Measurements from ENCODE around the gene RIC1. TPM values are rescaled to one million over a fixed set of nuclear protein-coding genes. Genes with fewer than 3 reads are reported as not detected.

The RIC1 gene
- total and polyA plus RNA-seq, 2 of the 8 experiments (the other 6 are each of a cell fraction or from before 2014, with no cell fraction given), result 10.7 to 24.5 TPM

- Histone ChIP-seq H2BK20ac (ENCODE audit: low read length) (no peak overlapping the region), H2BK120ac (replicated peaks; ENCODE audit: low read depth, low read length) (no peak overlapping the region), H3K79me2 (ENCODE audit: control insufficient read depth in 1 of 2, insufficient read depth in 2 of 2, low read length in 2 of 2) (no peaks in the 10 kb centered on the region), H3K79me1 (ENCODE audit: low read depth, low read length) (no peaks in the 10 kb centered on the region), H3K4me2 (ENCODE audit: insufficient read depth in 1 of 2, low read depth in 2 of 2, low read length in 2 of 2) (no peak overlapping the region), H2BK12ac (ENCODE audit: low read depth, low read length) (no peak overlapping the region), H3K4me3 (ENCODE audit: extremely low read depth in 1 of 4, insufficient read depth in 2 of 4, low read depth in 3 of 4, low read length in 4 of 4) (no peak overlapping the region), H3K4me1 (replicated peaks in 1 of 4; ENCODE audit: control insufficient read depth in 3 of 4, insufficient read depth in 4 of 4, low read length in 3 of 4) (no peaks in the 10 kb centered on the region), H4K20me1 (replicated peaks in 1 of 2; ENCODE audit: control insufficient read depth in 1 of 2, insufficient read depth in 2 of 2, low read length in 2 of 2) (no peaks in the 10 kb centered on the region), H3K18ac (ENCODE audit: extremely low read depth, low read length) (no peak overlapping the region), H3K27me3 (replicated peaks in 1 of 4; ENCODE audit: control insufficient read depth in 3 of 4, extremely low read depth in 1 of 4, insufficient read depth in 3 of 4, low read length in 3 of 4) (no peaks in the 10 kb centered on the region), H2BK5ac (ENCODE audit: low read depth, low read length) (no peak overlapping the region), H3K14ac (ENCODE audit: insufficient read length) (no peak overlapping the region), H3K23ac (ENCODE audit: insufficient read length) (no peak overlapping the region), H2AFZ (ENCODE audit: low read length) (no peak overlapping the region), H3K23me2 (ENCODE audit: low read depth, low read length) (no peaks in the 10 kb centered on the region), H2BK15ac (ENCODE audit: low read length) (no peak overlapping the region), H2AK5ac (ENCODE audit: low read depth, low read length) (no peak overlapping the region), H3K56ac (replicated peaks; ENCODE audit: insufficient read length, low read depth, low read length) (no peak overlapping the region), H3K9ac (replicated peaks in 1 of 4; ENCODE audit: extremely low read depth in 1 of 4, low read depth in 3 of 4, low read length in 3 of 4) (no peak overlapping the region), H3K36me3 (ENCODE audit: control insufficient read depth in 2 of 4, insufficient read depth in 4 of 4, low read length in 3 of 4) (peaks cover 0 to 19% (median 5%) of the 10 kb centered on the region in 4 experiments; a peak in 4 of 8 replicates), H3K4ac (replicated peaks; ENCODE audit: insufficient read length, low read depth, low read length) (no peak overlapping the region), H4K8ac (ENCODE audit: extremely low read depth, insufficient read depth, low read length) (no peak overlapping the region), H3K27ac (ENCODE audit: low read depth, low read length) (no peak overlapping the region), H4K91ac (replicated peaks; ENCODE audit: insufficient read length, low read length) (no peak overlapping the region), H3K9me3 (ENCODE audit: insufficient read depth in 2 of 2, low read depth in 1 of 2, low read length in 1 of 2) (no peaks in the 10 kb centered on the region), H4K5ac (ENCODE audit: insufficient read length, low read depth, low read length) (no peak overlapping the region)
- FAIRE-seq (no peak), DNase-seq (ENCODE audit: low read depth in 1 of 2, low spot score in 2 of 2) (no peak)
- 94% methylated on average over 4 of the region's 4 CpGs; no CpG with 5 or more reads in 1 of the 2 experiments for WGBS, 2 experiments (ENCODE audit: extremely low coverage in 1 of 2, insufficient coverage in 1 of 2, insufficient read length in 1 of 2, insufficient replicate concordance in 2 of 2, low coverage in 1 of 2, low lambda C conversion rate in 2 of 2, missing lambda C conversion rate in 1 of 2)
- CTCF ChIA-PET (ENCODE audit: partially characterized antibody), result interaction anchor here (0.7 kb wide), 1 partner anchor 15 kb away, joined by 3 read pairs; no protein-coding TSS in a partner anchor
- POLR2A ChIA-PET (ENCODE audit: partially characterized antibody), result no interaction called here
- no peak for TF ChIP-seq POLR2A (IDR thresholded peaks at IDR 0.05; ENCODE audit: control extremely low read depth in 1 of 2, low read depth in 2 of 2, low read length in 2 of 2)
- no peak for TF ChIP-seq POLR2AphosphoS5 (IDR thresholded peaks at IDR 0.05; ENCODE audit: low read depth, low read length)
- TF ChIP-seq CHD2 (IDR thresholded peaks at IDR 0.05; ENCODE audit: low read length), result no peak
- no peak for TF ChIP-seq E2F6 (IDR thresholded peaks at IDR 0.05)
- no peak for TF ChIP-seq MAX (IDR thresholded peaks at IDR 0.05)
- TF ChIP-seq TEAD4 (IDR thresholded peaks at IDR 0.05; ENCODE audit: low read depth, low read length), result no peak
- no peak for TF ChIP-seq SRF (IDR thresholded peaks at IDR 0.05; ENCODE audit: low read depth, low read length)
- TF ChIP-seq ATF2 (IDR thresholded peaks at IDR 0.05; ENCODE audit: low read length), result no peak
- TF ChIP-seq KDM4A (IDR thresholded peaks at IDR 0.05; ENCODE audit: low read depth, low read length, severe bottlenecking), result no peak
- no peak for TF ChIP-seq HDAC2 (IDR thresholded peaks at IDR 0.05; ENCODE audit: borderline replicate concordance in 1 of 2, low read depth in 2 of 2, low read length in 2 of 2)
- TF ChIP-seq EGR1 (IDR thresholded peaks at IDR 0.05; ENCODE audit: borderline replicate concordance, low read depth, low read length), result no peak
- TF ChIP-seq SP4 (IDR thresholded peaks at IDR 0.05; ENCODE audit: low read length), result no peak
Observed at GRCh38 chr9:5749306-5749705, 120.4 kb downstream of the RIC1 start.
